ENCODE measurements around the gene TMTC2.

- no peak for TF ChIP-seq CTCF (IDR thresholded peaks at IDR 0.05)
- TF ChIP-seq POLR2A (IDR thresholded peaks at IDR 0.05), result no peak
Measured at GRCh38 chr12:82801951-82802610, 115.4 kb downstream of the TMTC2 start.

Data from tibial nerve (tissue), 3 donors.